Measurements from ENCODE around the gene KIFC1.
"Not testable (repeated sequence)": the region's sequence is repeated elsewhere in the genome, so short reads cannot be mapped to it uniquely, and the experiment has no call there.

The KIFC1 gene

DNA sequence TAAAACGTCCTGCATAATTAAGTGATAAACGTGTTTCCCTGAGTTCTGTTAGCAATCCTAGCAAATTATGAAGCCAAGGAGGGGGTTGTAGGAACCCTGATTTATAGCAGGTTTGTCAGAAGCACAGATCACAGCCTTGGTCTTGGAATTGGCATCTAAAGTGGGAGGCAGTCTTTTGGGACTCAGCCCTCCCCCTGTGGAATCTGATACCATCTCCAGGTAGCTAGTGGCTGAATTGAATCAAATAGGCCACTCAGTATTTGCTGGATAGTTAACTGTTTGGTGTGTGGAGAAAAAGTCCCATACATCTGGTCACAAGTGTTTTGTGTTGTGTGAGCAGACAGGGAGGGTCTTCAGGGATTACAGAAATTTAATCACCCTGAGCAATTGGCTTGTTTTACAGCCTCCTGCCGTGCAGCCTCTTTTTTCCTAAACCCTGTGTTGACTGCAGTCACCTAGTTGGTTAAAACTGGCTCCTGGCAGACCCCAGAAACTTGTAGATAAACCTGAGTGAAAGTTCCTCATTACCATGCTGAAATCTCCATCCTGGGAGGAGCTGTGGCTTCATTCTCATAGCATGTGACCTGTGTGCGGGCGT lies 19.0 kb upstream of the KIFC1 start:
- TF ChIP-seq, protein P1, sequence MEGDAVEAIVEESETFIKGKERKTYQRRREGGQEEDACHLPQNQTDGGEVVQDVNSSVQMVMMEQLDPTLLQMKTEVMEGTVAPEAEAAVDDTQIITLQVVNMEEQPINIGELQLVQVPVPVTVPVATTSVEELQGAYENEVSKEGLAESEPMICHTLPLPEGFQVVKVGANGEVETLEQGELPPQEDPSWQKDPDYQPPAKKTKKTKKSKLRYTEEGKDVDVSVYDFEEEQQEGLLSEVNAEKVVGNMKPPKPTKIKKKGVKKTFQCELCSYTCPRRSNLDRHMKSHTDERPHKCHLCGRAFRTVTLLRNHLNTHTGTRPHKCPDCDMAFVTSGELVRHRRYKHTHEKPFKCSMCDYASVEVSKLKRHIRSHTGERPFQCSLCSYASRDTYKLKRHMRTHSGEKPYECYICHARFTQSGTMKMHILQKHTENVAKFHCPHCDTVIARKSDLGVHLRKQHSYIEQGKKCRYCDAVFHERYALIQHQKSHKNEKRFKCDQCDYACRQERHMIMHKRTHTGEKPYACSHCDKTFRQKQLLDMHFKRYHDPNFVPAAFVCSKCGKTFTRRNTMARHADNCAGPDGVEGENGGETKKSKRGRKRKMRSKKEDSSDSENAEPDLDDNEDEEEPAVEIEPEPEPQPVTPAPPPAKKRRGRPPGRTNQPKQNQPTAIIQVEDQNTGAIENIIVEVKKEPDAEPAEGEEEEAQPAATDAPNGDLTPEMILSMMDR (IDR thresholded peaks at IDR 0.05; ENCODE audit: insufficient read depth, low read depth, low read length, missing control alignments), result no peak
- H3K4me3 ChIP-seq (ENCODE audit: low read depth, low read length), result no peak overlapping the region
- no peak for DNase-seq (ENCODE audit: low read depth)

DNA sequence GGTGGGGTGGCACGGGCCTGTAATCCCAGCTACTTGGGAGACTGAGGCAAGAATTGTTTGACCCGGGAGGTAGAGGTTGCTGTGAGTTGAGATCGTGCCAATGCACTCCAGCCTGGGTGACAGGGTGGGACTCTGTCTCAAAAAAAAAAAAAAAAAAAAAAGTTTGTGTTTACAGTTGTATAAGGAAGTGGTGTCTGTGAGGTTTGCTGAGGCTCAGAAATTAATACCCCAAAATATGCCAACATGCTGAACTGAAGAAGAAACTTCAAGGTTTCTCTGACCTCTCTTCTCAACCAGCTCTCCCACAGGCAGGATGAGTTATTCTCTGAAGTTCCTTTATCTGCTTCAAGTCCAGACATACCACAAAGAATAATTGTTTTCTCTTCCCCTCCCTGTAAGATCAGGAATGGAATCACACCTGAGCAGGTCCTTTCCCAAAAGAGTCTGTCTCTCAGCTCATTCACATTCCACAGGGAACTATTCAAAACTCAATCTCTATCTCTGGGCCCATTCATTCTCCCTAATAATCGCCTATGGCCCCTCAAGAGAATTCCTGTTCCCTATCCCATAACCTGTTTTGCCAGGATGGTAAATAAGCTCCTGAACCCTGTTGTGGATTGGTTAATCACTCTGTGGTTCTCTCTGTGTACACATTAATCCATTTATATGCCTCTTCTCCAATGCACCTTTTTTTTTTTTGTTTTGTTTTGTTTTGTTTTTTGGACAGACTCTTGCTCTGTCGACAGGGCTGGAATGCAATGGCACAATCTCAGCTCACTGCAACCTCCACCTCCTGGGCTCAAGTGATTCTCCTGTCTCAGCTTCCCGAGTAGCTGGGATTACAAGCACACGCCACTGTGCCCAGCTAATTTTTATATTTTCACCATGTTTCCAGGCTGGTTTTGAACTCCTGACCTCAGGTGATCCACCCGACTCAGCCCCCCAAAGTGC lies 17.4 kb upstream of the KIFC1 start:
- TF ChIP-seq, protein P1 (IDR thresholded peaks at IDR 0.05; ENCODE audit: insufficient read depth, low read depth, low read length, missing control alignments), result no peak
- no peak overlapping the region for H3K4me3 ChIP-seq (ENCODE audit: low read depth, low read length)
- DNase-seq (ENCODE audit: low read depth), result no peak

DNA sequence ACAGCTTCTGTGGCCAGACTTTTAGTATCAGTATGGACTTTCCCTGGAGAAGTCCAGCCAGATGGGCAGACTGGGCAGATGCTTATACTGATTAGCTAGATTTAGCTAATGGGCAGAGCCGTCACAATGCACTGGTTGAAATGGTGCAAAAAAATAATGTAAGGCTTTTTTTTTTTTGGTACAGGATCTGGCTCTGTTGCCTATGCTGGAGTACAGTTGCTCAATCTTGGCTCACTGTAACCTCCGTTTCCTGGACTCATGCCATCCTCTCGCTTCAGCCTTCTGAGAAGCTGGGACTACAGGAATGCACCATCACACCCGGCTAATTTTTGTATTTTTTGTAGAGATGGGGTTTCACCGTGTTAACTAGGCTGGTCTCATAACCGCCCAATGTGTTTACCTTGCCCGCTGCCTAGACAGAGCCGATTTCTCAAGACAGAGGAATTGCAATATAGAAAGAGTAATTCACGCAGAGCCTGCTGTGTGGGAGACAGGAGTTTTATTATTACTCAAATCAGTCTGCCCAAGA lies 16.4 kb upstream of the KIFC1 start:
- no peak overlapping the region for H3K4me3 ChIP-seq (ENCODE audit: low read depth, low read length)
- no peak for DNase-seq (ENCODE audit: low read depth)
- TF ChIP-seq, protein P1 (IDR thresholded peaks at IDR 0.05; ENCODE audit: insufficient read depth, low read depth, low read length, missing control alignments), result no peak

DNA sequence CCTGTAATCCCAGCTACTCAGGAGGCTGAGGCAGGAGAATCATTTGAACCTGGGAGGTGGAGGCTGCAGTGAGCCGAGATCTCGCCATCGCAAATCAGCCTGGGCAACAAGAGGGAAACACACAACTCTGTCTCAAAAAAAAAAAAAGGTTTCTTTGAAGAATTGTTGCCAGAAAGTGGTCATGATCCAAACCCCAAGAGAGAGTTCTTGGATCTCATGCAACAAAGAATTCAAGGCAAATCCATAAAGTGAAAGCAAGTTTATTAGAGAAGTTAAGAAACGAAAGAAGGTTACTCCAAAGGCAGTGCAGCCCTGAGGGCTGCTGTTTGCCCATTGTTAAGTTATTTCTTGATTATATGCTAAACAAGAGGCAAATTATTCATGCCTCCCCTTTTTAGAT lies 14.5 kb upstream of the KIFC1 start:
- H3K4me3 ChIP-seq (ENCODE audit: low read depth, low read length), result no peak overlapping the region
- no peak for DNase-seq (ENCODE audit: low read depth)
- TF ChIP-seq, protein P1 (IDR thresholded peaks at IDR 0.05; ENCODE audit: insufficient read depth, low read depth, low read length, missing control alignments), result no peak

DNA sequence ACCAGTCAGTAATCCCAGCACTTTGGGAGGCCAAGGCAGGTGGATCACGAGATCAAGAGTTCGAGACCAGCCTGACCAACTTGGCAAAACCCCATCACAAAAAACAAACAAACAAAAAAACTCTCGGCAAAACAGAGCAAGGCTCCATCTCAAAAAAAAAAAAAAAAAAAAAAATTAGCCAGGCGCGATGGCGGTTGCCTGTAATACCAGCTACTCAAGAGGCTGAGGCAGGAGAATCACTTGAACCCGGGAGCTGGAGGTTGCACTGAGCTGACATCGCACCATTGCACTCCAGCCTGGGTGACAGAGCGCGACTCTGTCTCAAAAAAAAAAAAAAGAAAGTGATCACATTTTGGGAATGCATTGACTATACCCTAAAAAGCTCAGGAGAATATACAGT lies 12.4 kb upstream of the KIFC1 start:
- H3K4me3 ChIP-seq (ENCODE audit: low read depth, low read length); DNase-seq (ENCODE audit: low read depth): not testable (repeated sequence)

DNA sequence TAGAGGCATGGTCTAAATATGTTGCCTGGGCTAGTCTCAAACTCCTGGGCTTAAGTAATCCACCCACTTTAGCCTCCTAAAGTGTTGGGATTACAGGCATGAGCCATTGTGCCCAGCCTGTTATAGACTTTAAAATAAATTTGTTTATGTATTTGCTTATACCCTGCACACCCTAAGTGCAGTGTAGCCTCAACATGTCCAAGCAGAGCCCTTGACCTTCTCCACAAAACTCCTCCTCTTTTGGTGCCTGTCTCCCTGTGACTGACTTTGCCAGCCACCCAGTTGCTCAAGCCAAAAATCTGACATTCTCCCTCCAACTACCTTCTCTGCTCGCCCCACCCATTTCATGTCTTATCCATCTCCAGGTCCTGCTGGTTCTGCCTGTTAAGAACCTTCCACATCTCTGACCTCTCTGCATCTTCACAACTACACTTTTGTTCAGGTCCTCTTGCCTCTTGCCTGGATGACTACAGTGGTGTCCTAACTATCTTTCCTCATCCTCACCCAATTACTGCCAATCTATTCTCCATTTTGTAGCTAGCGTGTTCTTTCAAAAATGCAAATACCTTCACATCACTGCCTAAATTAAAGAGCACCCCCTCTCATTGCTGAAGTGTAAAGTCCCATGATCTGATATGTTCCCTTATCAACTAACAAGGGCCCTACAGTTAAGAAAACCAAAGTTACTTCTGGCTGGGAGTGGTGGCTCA lies 11.2 kb upstream of the KIFC1 start:
- DNase-seq (ENCODE audit: low read depth), result no peak
- TF ChIP-seq, protein P1 (IDR thresholded peaks at IDR 0.05; ENCODE audit: insufficient read depth, low read depth, low read length, missing control alignments), result no peak
- no peak overlapping the region for H3K4me3 ChIP-seq (ENCODE audit: low read depth, low read length)
